GM12878 (cell line): Measurements from ENCODE around the gene MSL1. TPM values are rescaled to one million over a fixed set of nuclear protein-coding genes. Genes with fewer than 3 reads are reported as not detected.

Source experiments
- ATAC-seq: fragments of 200-7000 bp; cut with Tn5 transposase; 3 replicates; pipeline ENCODE4 v1.9.1; 2020; ENCODE audit warnings: mild to moderate bottlenecking, moderate library complexity
- BruUV-seq: library from RNA; stranded (reverse); fragments of 400-500 nt; replicated peaks from 2 replicates; lab custom pipeline; 2021; lab: Mats Ljungman, UMichigan
- CTCF ChIA-PET: fragments of 300-600 bp; sonication (Branson Sonifier 250); formaldehyde crosslinking; extraction: SDS; loops from one replicate; lab custom pipeline; 2021; ENCODE audit warnings: inconsistent platforms; lab: Yijun Ruan, JAX
- POLR2A ChIA-PET: fragments of 350-600 bp; formaldehyde crosslinking; extraction: SDS; loops from one replicate; lab custom pipeline; 2021; ENCODE audit warnings: inconsistent platforms; lab: Charles Lee
- RAD21 ChIA-PET: fragments of 300-600 bp; sonication (Branson Sonifier 250); formaldehyde crosslinking; loops from one replicate; lab custom pipeline; 2023; ENCODE audit warnings: antibody characterized with exemption; ENCODE audit not compliant: unreplicated experiment; lab: Charles Lee
- SMC1A ChIA-PET: fragments of 300-600 bp; sonication (Branson Sonifier 250); formaldehyde crosslinking; loops from one replicate; lab custom pipeline; 2023; ENCODE audit not compliant: unreplicated experiment, uncharacterized antibody; lab: Charles Lee
- DNase-seq: peaks from one replicate; pipeline ENCODE4 v3.0.0-alpha.2; 2011; ENCODE audit warnings: low read depth, low spot score
- FAIRE-seq: peaks from 3 replicates; lab custom pipeline; 2011; peaks lifted over from hg19 to GRCh38; lab: Jason Lieb, UNC
- H2AFZ ChIP-seq: 2 replicates; pipeline ENCODE4 v1.6.0; 2011; ENCODE audit warnings: low read depth, low read length, control low read depth; ENCODE audit not compliant: control insufficient read depth
- H3K27ac ChIP-seq: 2 replicates; pipeline ENCODE4 v1.5.1; 2011; ENCODE audit warnings: control low read depth; ENCODE audit not compliant: control insufficient read depth, insufficient read depth
- H3K27me3 ChIP-seq, 2 experiments: replicated peaks in 1 of 2; 2 replicates each; pipeline versions ENCODE4 v1.6.0 to v1.6.1; 2011; ENCODE audit warnings: low read length in 1 of 2; ENCODE audit not compliant: control insufficient read depth in 2 of 2, insufficient read depth in 2 of 2
- H3K36me3 ChIP-seq, 2 experiments: 2 replicates each; pipeline ENCODE4 v1.5.1; 2011; ENCODE audit warnings: low read length in 1 of 2; ENCODE audit not compliant: control insufficient read depth in 2 of 2, insufficient read depth in 2 of 2
- H3K4me1 ChIP-seq: 2 replicates; pipeline ENCODE4 v1.6.1; 2011; ENCODE audit warnings: mild to moderate bottlenecking, low read length, moderate library complexity, mixed read lengths; ENCODE audit not compliant: control insufficient read depth, insufficient read depth
- H3K4me2 ChIP-seq: 2 replicates; pipeline ENCODE4 v1.6.0; 2011; ENCODE audit warnings: control low read depth; ENCODE audit not compliant: control insufficient read depth, insufficient read depth
- H3K4me3 ChIP-seq: fragments of 200-600 bp; sonication (generic); 2 replicates; pipeline ENCODE4 v1.5.1; 2016
- H3K79me2 ChIP-seq: 2 replicates; pipeline ENCODE4 v1.6.0; 2011; ENCODE audit warnings: low read length; ENCODE audit not compliant: control insufficient read depth, insufficient read depth
- H3K9ac ChIP-seq: 2 replicates; pipeline ENCODE4 v1.8.0; 2011; ENCODE audit warnings: low read length, control low read depth, mixed read lengths; ENCODE audit not compliant: control insufficient read depth, insufficient read depth
- H3K9me3 ChIP-seq: replicated peaks from 3 replicates; pipeline ENCODE4 v1.5.1; 2011; ENCODE audit warnings: mild to moderate bottlenecking, low read length; ENCODE audit not compliant: control insufficient read depth, insufficient read depth
- H4K20me1 ChIP-seq: 2 replicates; pipeline ENCODE4 v1.6.0; 2011; ENCODE audit not compliant: control insufficient read depth, insufficient read depth
- DPF2 ChIP-seq: fragments of 450-650 bp; IDR thresholded peaks from 2 replicates; pipeline ENCODE4 v1.6.1; 2017; ENCODE audit warnings: mild to moderate bottlenecking
- E2F8 ChIP-seq: fragments of 450-650 bp; IDR thresholded peaks from 2 replicates; pipeline ENCODE4 v1.6.1; 2018; ENCODE audit warnings: mild to moderate bottlenecking, low read depth, moderate library complexity; ENCODE audit not compliant: partially characterized antibody
- HDAC2 ChIP-seq: fragments of 200-600 bp; sonication (generic); IDR thresholded peaks from 2 replicates; pipeline ENCODE4 v1.6.1; 2017
- KLF5 ChIP-seq: fragments of 450-650 bp; IDR thresholded peaks from 2 replicates; pipeline ENCODE4 v1.6.1; 2014; ENCODE audit warnings: mild to moderate bottlenecking; ENCODE audit not compliant: partially characterized antibody
- NR2C2 ChIP-seq: IDR thresholded peaks from 2 replicates; pipeline ENCODE4 v1.6.1; 2011; ENCODE audit warnings: borderline replicate concordance, low read depth; ENCODE audit not compliant: control insufficient read depth, insufficient read length
- RB1 ChIP-seq: fragments of 450-650 bp; formaldehyde crosslinking; IDR thresholded peaks from 2 replicates; pipeline ENCODE4 v1.6.1; 2017; ENCODE audit warnings: mild to moderate bottlenecking, borderline replicate concordance
- TBL1XR1 ChIP-seq: IDR thresholded peaks from 2 replicates; pipeline ENCODE4 v1.6.1; 2012; ENCODE audit warnings: low read depth, low read length, improper control_type of control experiment
- WGBS: methylation state at CpG from one replicate; pipeline ENCODE4 v1.1.6; 2016; ENCODE audit warnings: low lambda C conversion rate; ENCODE audit not compliant: insufficient replicate concordance, insufficient coverage; ENCODE audit errors: missing lambda C conversion rate; 5-methylcytosine and 5-hydroxymethylcytosine counted together
- in situ Hi-C: fragments of 300-500 bp; cut with MboI; formaldehyde crosslinking; loops from 9 replicates; pipeline ENCODE4 v1.14.3; 2018; ENCODE audit warnings: mixed read lengths
- intact Hi-C: fragments of 100-400 bp; cut with micrococcal nuclease; formaldehyde crosslinking; loops from one replicate; pipeline ENCODE4 v1.14.2; 2022; ENCODE audit not compliant: unreplicated experiment
- polyA plus RNA-seq, 11 experiments: library from polyadenylated mRNA; depleted of rRNA in 4 of 11; unstranded in 6 of 11; stranded (reverse) in 5 of 11; fragments of >200 nt; fragmentation: Nextera tagmentation in 4 of 11; fragmentation: Illumina TruSeq in 1 of 11; extraction: Ambion mirVana in 4 of 11; extraction: Trizol in 1 of 11; gene quantifications; 1 replicate in 1 of 11; 2 replicates in 10 of 11; pipeline versions ENCODE4 v1.2.1 to v1.2.3, GENCODE V29; 2011 to 2016; ENCODE audit warnings: inconsistent platforms in 2 of 11, missing spikeins in 2 of 11, low read depth in 1 of 11
- total RNA-seq, 4 experiments: library from RNA; depleted of rRNA in 3 of 4; stranded (reverse); fragments of >200 nt in 3 of 4; fragmentation: Illumina TruSeq in 1 of 4; extraction: Trizol in 1 of 4; gene quantifications; 2 replicates each; pipeline versions ENCODE4 v1.2.1 to v1.2.3, GENCODE V29; 2013 to 2021
- TF ChIP-seq, protein P1 (sequence below): IDR thresholded peaks from 2 replicates; pipeline ENCODE4 v1.6.1; 2012; ENCODE audit warnings: low read depth, low read length, improper control_type of control experiment
- TF ChIP-seq, protein P2 (sequence below): IDR thresholded peaks from 2 replicates; pipeline ENCODE4 v1.6.1; 2011; ENCODE audit warnings: low read depth, mild to moderate bottlenecking, low read length, moderate library complexity, borderline replicate concordance; ENCODE audit errors: extremely low read depth
- TF ChIP-seq, protein P3 (sequence below): IDR thresholded peaks from 2 replicates; pipeline ENCODE4 v1.6.1; 2012; ENCODE audit warnings: improper control_type of control experiment, low read depth, low read length; ENCODE audit not compliant: insufficient replicate concordance

MSL1 gene
- total and polyA plus RNA-seq, 10 of the 15 experiments (the other 5 are each of a cell fraction or from before 2014, with no cell fraction given) = 6.1 to 95.2 (median 51.8) TPM

DNA sequence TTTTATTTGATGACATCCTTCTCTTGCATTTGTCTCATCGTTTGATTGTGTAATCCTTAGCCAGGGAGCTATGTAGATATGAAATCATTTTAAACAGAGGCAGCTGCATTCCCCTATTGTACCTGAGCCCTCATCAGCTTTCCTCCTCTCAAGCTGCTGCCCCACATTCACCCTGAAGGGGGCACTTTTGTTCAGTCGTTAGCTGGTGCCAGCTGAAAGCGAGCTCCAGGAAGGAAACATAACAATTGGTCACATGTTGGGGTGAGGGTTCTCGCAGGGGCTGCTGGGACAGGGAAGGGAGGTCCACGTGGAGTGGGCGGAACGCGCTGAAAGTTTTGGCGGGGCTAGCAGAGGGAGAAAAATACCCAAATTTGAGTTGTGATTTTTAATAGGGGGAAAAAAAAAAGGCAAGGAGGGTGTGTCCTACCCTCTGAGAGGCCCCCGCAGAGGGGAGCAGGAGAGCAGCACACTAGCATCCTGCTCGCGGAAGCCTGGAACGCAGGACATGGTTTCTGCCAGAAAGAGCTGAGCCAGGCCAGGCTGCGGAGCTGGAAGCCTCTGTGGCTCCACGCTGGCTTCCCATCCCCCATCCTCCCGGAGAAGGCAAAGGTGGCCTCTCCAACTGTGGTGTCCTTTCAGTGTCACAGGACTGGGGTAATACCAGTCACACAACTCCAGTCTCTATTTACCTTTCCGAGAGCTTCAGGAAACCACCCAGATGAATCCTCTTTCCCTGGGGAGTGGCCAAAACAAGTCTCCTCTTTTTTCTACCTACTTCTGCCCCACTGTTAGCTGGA, 8.5 kb upstream of the MSL1 start:
- ChIA-PET CTCF (interaction anchor here (0.6 to 7.9 kb wide), 56 partner anchors 11 to 491 kb away, joined by 3 to 367 read pairs (median 7); partner anchors contain the start of genes CASC3, CDC6, CSF3 and MED24), RAD21 (interaction anchor here (0.7 to 7.0 kb wide), 48 partner anchors 8 to 419 kb away, joined by 3 to 246 read pairs (median 6); partner anchors contain the start of genes CASC3, CSF3, MED24 and MSL1), POLR2A (interaction anchor here (0.5 to 5.8 kb wide), 26 partner anchors 8 to 294 kb away, joined by 3 to 52 read pairs (median 4); partner anchors contain the start of genes CASC3, CDC6, CSF3 and MSL1), SMC1A (interaction anchor here (0.7 to 8.0 kb wide), 55 partner anchors 8 to 419 kb away, joined by 3 to 177 read pairs (median 5); partner anchors contain the start of genes CASC3, CDC6, CSF3 and MED24)
- peak overlapping the region; percentile 37; the same call in 1 of the 2 replicates for H3K4me3 ChIP-seq
- H3K9ac ChIP-seq = peak overlapping the region; percentile 81
- ATAC-seq (peak; percentile 91), FAIRE-seq (peak; percentile 93), DNase-seq (peak; percentile 83)
- peak overlapping the region; percentile 66 for H2AFZ ChIP-seq
- TSS peak; percentile 97 for BruUV-seq
- 4% methylated on average over 17 of the region's 17 CpGs for WGBS
- H3K79me2 ChIP-seq = no peaks in the 10 kb centered on the region
- H3K27ac ChIP-seq = peak overlapping the region; percentile 82
- peaks cover 28% of the 10 kb centered on the region for H3K4me1 ChIP-seq
- H4K20me1 ChIP-seq = no peaks in the 10 kb centered on the region
- no peaks in the 10 kb centered on the region for H3K27me3 ChIP-seq
- no peaks in the 10 kb centered on the region for H3K36me3 ChIP-seq
- no peaks in the 10 kb centered on the region for H3K9me3 ChIP-seq
- intact Hi-C loops (loop anchor here (1.0 to 5.0 kb wide), 3 partner anchors 39 to 179 kb away; no protein-coding TSS in a partner anchor), in situ Hi-C loops (loop anchor here (5.0 kb wide), 2 partner anchors 54 to 174 kb away; partner anchors contain the start of gene CDC6)
- peak overlapping the region; percentile 87 for H3K4me2 ChIP-seq
- TF ChIP-seq DPF2 (no peak), RB1 (peak; percentile 91; the same call in 1 of the 2 replicates), TBL1XR1 (no peak), KLF5 (peak; percentile 44), NR2C2 (no peak), HDAC2 (no peak), E2F8 (peak; percentile 48)
- TF ChIP-seq, protein P1, sequence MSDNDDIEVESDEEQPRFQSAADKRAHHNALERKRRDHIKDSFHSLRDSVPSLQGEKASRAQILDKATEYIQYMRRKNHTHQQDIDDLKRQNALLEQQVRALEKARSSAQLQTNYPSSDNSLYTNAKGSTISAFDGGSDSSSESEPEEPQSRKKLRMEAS = peak; percentile 99
- TF ChIP-seq, protein P2, sequence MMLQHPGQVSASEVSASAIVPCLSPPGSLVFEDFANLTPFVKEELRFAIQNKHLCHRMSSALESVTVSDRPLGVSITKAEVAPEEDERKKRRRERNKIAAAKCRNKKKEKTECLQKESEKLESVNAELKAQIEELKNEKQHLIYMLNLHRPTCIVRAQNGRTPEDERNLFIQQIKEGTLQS = peak; percentile 87
- TF ChIP-seq, protein P3, sequence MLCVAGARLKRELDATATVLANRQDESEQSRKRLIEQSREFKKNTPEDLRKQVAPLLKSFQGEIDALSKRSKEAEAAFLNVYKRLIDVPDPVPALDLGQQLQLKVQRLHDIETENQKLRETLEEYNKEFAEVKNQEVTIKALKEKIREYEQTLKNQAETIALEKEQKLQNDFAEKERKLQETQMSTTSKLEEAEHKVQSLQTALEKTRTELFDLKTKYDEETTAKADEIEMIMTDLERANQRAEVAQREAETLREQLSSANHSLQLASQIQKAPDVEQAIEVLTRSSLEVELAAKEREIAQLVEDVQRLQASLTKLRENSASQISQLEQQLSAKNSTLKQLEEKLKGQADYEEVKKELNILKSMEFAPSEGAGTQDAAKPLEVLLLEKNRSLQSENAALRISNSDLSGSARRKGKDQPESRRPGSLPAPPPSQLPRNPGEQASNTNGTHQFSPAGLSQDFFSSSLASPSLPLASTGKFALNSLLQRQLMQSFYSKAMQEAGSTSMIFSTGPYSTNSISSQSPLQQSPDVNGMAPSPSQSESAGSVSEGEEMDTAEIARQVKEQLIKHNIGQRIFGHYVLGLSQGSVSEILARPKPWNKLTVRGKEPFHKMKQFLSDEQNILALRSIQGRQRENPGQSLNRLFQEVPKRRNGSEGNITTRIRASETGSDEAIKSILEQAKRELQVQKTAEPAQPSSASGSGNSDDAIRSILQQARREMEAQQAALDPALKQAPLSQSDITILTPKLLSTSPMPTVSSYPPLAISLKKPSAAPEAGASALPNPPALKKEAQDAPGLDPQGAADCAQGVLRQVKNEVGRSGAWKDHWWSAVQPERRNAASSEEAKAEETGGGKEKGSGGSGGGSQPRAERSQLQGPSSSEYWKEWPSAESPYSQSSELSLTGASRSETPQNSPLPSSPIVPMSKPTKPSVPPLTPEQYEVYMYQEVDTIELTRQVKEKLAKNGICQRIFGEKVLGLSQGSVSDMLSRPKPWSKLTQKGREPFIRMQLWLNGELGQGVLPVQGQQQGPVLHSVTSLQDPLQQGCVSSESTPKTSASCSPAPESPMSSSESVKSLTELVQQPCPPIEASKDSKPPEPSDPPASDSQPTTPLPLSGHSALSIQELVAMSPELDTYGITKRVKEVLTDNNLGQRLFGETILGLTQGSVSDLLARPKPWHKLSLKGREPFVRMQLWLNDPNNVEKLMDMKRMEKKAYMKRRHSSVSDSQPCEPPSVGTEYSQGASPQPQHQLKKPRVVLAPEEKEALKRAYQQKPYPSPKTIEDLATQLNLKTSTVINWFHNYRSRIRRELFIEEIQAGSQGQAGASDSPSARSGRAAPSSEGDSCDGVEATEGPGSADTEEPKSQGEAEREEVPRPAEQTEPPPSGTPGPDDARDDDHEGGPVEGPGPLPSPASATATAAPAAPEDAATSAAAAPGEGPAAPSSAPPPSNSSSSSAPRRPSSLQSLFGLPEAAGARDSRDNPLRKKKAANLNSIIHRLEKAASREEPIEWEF = no peak
